Measurements from ENCODE around the gene MCEE. TPM values are rescaled to one million over a fixed set of nuclear protein-coding genes. Genes with fewer than 3 reads are reported as not detected.
"Not testable (repeated sequence)": the region's sequence is repeated elsewhere in the genome, so short reads cannot be mapped to it uniquely, and the experiment has no call there.

MCEE gene
- polyA plus RNA-seq, 3 donors, result 22.5 to 26.1 (median 23.4) TPM

DNA sequence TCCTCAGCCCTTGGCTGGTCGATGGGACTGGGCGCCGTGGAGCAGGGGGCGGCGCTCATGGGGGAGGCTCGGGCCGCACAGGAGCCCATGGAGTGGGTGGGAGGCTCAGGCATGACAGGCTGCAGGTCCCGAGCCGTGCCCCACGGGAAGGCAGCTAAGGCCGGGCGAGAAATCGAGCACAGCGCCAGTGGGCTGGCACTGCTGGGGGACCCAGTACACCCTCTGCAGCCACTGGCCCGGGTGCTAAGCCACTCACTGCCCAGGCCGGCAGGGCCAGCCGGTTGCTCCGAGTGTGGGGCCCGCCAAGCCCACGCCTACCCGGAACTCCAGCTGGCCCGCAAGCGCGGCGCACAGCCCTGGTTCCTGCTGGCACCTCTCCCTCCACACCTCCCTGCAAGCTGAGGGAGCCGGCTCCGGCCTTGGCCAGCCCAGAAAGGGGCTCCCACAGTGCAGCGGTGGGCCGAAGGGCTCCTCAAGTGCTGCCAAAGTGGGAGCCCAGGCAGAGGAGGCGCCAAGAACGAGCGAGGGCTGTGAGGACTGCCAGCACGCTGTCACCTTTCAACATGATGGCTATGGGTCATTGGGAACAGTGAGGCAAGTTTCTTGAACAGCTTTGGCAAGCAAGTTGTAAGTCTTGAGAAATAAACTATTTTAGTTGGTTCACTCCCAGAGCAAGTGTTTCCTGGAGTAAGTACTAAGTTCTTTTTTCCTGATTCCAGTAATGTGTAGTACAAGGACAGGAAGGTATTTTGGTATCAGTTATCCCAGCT is 37.4 kb downstream of the MCEE start:
- DNase-seq (ENCODE audit: extremely low read depth in 1 of 11, low read depth in 9 of 11, low spot score in 4 of 11), result not testable (repeated sequence)

- not testable (repeated sequence) for DNase-seq (ENCODE audit: extremely low read depth in 1 of 11, low read depth in 9 of 11, low spot score in 4 of 11)
Measured at GRCh38 chr2:71091808-71092207, 38.2 kb downstream of the MCEE start.

- DNase-seq (ENCODE audit: extremely low read depth in 1 of 11, low read depth in 9 of 11, low spot score in 4 of 11), result not testable (repeated sequence)
Measured at GRCh38 chr2:71089475-71089874, 40.6 kb downstream of the MCEE start.

DNA sequence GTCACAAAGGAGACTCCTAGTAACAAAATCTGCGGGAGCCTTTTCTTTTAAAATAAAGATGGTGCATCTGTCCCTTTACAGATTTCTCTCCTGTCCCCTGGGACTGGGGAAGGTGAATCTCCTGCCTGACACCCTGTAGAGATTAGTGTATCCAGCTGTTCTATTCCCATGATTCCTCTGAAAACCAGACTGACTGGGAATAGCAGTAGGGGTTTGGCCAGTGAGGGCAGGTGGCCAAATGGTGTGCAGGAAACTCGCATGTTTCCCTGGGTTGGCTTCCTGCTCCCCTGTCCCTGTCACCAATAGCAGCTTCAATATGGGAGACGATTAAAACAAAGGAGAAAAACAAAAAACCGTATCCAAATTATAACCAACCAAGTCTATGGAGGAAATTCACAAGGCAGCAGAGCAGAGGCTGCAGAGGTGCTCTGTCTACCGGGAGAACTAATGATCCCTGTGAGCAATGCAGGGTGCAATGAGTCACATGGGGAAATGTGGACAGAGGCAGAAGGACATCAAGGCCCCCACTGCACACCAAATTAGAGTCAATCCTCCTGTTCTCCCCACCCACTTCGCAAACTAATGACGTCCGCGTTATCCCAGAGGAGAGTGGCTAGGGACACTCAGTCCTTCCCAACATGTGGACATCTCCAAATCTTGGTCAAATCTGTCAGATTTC is 44.6 kb downstream of the MCEE start:
- DNase-seq (ENCODE audit: extremely low read depth in 1 of 11, low read depth in 9 of 11, low spot score in 4 of 11), result not testable (repeated sequence)

- not testable (repeated sequence) for DNase-seq (ENCODE audit: extremely low read depth in 1 of 11, low read depth in 9 of 11, low spot score in 4 of 11)
Measured at GRCh38 chr2:71083752-71084312, 46.2 kb downstream of the MCEE start.

- not testable (repeated sequence) for DNase-seq (ENCODE audit: extremely low read depth in 1 of 11, low read depth in 9 of 11, low spot score in 4 of 11)
Measured at GRCh38 chr2:71083297-71083696, 46.7 kb downstream of the MCEE start.

DNA sequence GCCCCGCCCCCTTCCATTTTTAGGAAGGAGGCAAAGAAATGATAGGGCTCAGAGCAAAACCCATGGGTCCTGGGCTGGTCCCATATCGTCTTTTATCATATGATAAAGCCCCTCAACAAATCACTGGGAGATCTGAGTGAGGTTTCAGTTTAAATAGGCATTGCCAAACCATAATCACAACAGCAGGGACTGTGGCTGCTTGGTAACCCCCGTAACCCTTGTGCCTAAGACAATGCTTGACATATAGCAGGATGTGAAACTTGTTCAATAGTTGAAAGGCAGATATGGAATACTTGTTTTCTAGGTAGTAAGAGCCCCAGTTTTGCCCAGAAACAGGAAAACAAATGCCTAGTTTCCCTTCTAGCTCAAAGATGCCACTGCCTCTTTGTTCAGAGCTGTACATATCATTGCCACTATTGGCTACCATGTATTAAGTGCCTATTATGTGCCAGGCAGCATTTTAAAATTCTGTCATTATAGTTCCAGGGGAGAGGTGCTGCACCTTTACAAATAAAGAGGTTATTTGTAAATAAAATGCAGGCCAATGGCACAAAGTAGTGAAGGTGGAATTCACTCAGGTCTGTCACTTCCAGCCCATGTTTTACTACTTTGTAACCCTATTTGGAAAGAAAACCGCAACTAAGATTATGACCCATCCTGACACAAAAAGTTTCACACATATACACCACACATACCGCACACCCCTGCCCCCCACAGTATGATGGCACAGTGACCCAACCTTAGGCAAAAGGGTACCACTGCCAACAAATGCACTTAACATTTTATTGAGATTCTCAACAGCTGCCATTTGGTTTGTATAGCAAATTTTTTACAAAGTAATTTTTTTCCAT is 47.4 kb downstream of the MCEE start:
- no peak for DNase-seq (ENCODE audit: extremely low read depth in 1 of 11, low read depth in 9 of 11, low spot score in 4 of 11)

GRCh38 chr2:71078624-71079023 is 51.4 kb downstream of the MCEE start:
- no peak for DNase-seq (ENCODE audit: extremely low read depth in 1 of 11, low read depth in 9 of 11, low spot score in 4 of 11)

- no peak for DNase-seq (ENCODE audit: extremely low read depth in 1 of 11, low read depth in 9 of 11, low spot score in 4 of 11)
Measured at GRCh38 chr2:71074893-71075395, 55.1 kb downstream of the MCEE start.

DNA sequence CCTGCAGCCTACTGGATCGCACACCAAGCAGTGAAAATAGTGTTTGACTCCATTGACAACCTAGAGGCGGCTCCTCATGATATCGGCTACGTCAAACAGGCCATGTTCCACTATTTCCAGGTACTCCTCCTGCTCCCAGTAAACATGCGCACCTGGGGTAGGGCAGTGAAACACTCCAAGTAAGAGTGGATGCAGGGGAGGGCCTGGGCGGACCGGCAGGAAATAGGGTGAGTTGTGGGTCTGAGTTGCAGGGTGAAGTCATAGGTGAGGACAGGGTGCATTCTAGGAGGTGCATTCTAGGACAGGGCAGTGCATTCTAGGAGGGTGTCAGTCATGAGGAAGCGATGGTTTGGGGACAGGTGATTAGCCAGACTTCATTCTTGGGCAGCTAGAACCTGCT is 56.6 kb downstream of the MCEE start:
- DNase-seq (ENCODE audit: extremely low read depth in 1 of 11, low read depth in 9 of 11, low spot score in 4 of 11), result no peak

GRCh38 chr2:71072492-71072891 is 57.5 kb downstream of the MCEE start:
- DNase-seq (ENCODE audit: extremely low read depth in 1 of 11, low read depth in 9 of 11, low spot score in 4 of 11), result no peak

GRCh38 chr2:71071681-71072398 is 58.2 kb downstream of the MCEE start:
- no peak for DNase-seq (ENCODE audit: extremely low read depth in 1 of 11, low read depth in 9 of 11, low spot score in 4 of 11)

DNA sequence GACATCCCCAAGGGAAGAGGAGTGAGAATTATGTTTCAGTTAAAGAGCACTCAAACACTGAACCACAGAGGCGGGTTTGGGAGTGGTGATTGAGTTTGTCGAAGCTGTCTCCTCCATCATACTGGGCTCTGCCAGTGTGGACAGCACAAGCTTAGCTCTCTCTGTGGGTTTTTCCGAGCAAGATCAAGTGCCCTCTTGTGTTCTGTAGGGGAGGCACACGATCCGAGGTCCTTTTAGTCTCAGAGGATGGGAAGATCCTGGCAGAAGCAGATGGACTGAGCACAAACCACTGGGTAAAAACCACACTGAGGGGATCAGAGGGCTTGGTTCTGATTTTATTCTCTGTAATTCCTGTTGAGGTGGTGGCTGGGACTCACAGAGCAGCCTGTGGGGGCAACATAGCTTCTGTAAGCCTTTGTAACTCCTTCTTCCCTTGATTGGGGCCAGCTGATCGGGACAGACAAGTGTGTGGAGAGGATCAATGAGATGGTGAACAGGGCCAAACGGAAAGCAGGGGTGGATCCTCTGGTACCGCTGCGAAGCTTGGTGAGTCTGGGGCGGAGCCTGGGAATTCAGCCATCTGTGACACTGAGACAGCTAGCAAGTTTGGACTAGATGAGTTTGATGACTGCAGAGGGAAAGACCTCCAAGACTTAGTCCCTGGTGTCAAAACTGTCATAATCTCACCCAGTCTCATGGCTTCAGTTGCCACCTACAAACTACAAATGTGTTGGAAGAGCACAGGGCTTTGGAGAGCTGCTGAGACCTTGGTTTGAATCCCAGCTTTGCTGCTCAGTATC is 59.5 kb downstream of the MCEE start:
- no peak for DNase-seq (ENCODE audit: extremely low read depth in 1 of 11, low read depth in 9 of 11, low spot score in 4 of 11)

- DNase-seq (ENCODE audit: extremely low read depth in 1 of 11, low read depth in 9 of 11, low spot score in 4 of 11), result no peak
Measured at GRCh38 chr2:71069376-71069775, 60.7 kb downstream of the MCEE start.

GRCh38 chr2:71068218-71069035 is 61.6 kb downstream of the MCEE start, which contains the start of gene NAGK:
Gene NAGK, plus strand, starts transcription at chr2:71068648. Its CDS starts 36 bp downstream, at chr2:71068684.
- peak; percentile 83 to 96 (median 93) for DNase-seq (ENCODE audit: extremely low read depth in 1 of 11, low read depth in 9 of 11, low spot score in 4 of 11)

GRCh38 chr2:71067567-71068217 is 62.3 kb downstream of the MCEE start:
- DNase-seq (ENCODE audit: extremely low read depth in 1 of 11, low read depth in 9 of 11, low spot score in 4 of 11), result peak in 1 of 11 donors; percentile 19

All from renal cortex interstitium (tissue), 11 donors.